ENCODE data around the gene TNRC18.
"Not testable (repeated sequence)": the region's sequence is repeated elsewhere in the genome, so short reads cannot be mapped to it uniquely, and the experiment has no call there.

The TNRC18 gene

GRCh38 chr7:5287802-5288201, 135.8 kb downstream of the TNRC18 start:
- DNase-seq = no peak

GRCh38 chr7:5287373-5287772, 136.3 kb downstream of the TNRC18 start:
- not testable (repeated sequence) for DNase-seq

DNA sequence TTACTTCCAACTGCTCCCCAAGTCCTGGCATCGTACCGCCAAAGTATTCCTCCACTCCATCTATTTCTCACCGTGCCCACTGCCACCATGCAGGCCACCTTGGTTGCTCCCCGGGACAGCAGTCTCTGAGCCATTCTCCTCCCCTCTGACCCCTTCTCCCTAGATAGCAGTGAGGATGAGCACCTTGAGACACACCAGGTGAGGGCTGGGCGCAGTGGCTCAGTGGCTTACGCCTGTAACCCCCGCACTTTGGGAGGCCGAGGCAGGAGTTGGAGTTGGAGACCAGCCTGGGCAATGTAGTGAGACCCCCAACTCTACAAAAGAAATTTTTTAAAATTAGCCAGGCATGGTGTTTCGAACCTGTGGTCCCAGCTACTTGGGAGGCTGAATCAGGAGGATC, 136.7 kb downstream of the TNRC18 start:
- no peak for DNase-seq

DNA sequence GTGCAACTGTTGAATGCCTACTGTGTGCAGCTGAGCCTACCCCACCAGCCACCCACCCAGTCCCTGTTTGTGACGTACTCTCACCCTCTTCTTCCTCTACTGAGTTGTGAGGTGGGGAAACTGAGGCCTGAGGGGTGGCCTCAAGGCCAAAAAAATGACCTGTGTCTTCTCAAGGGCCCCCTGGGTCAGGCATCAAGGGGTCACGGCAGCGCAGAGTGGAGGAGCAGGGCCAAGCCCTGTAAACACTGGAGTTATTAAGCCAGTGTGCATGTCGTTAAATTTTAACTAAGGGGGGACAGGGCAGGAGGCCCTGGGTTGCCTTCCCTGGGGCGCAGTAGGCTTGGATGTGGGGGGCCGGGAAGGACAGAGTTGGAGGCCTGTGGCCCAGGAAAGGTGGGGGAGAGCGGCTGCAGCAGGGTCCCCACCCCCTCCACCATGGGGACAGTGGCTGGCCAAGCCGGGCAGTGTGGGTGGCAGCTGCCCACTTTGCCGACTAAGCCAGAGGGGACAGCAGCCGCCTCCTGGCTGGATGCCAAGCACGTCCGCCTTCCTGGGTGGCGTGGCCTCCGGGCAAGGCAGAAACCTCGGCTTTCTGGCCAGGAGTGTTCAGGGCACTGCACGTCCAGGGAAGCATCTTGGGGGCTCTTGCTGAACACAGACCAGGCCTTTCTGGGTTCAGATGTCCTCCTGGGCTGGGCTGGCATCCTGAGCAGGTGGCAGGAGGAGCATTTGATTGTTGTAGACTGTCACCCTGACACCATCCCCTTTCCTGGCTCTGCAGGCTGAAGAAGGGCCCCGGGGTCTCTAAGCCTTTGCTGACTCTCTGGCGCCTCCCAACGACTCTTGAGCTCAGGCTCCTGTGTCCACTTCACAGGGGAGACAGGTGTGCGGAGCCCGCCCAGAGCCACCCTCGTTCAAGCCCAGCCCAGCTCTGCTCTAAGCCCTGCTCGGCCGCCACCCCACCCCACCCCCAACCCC, 139.0 kb downstream of the TNRC18 start:
- DNase-seq = peak; percentile 98

DNA sequence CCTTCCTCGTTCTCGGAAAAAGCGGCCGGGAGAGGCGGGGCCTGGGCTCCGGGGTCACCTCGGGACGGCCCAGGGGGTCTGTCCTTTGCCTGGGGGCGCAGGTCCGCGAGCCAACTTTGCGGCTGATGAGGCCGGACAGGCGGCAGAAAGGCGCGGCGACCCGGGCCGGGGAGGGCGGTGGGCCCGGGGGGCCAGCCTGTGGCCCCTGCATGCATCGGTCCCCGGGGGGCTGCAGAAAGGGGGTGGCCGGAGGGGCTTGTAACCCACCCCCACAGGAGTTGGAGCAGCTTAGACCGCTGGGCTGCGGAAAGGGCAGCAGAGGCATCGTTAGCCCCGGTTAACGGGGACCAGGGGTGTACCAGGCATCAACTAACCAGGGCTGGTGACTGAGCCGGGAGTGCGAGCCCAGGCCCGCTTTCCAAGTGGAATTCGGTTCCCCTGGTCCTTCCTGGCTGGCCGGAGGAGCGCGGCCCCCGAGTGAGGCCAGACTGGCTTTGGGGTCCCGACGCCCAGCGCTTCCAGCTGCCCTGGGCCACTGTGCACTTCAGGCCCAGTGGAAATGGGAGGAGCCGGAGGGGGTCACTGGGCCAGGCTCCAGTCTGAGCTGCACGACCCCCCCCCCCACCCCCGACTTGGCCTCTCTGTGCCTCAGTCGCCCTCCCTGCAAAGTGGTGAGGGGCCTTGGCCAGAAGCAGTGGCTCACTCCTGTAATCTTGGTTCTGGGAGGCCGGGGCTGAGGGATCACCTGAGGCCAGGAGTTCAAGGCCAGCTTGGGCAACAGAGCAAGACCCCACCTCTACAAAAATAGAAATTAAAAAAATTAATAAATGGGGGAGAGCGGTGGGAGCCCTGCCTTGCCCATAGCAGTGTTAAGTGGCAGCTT, 140.0 kb downstream of the TNRC18 start:
- peak; percentile 46 for DNase-seq

GRCh38 chr7:5282543-5283316, 140.9 kb downstream of the TNRC18 start, which contains the start of gene SLC29A4:
Gene SLC29A4, plus strand, starts transcription at chr7:5282943. Its CDS starts 4,874 bp downstream, at chr7:5287817.
- peak; percentile 66 for DNase-seq

GRCh38 chr7:5281598-5282500, 141.8 kb downstream of the TNRC18 start:
- peak; percentile 60 for DNase-seq

GRCh38 chr7:5279734-5280133, 143.9 kb downstream of the TNRC18 start:
- DNase-seq = no peak

GRCh38 chr7:5278766-5279165, 144.9 kb downstream of the TNRC18 start:
- no peak for DNase-seq

DNA sequence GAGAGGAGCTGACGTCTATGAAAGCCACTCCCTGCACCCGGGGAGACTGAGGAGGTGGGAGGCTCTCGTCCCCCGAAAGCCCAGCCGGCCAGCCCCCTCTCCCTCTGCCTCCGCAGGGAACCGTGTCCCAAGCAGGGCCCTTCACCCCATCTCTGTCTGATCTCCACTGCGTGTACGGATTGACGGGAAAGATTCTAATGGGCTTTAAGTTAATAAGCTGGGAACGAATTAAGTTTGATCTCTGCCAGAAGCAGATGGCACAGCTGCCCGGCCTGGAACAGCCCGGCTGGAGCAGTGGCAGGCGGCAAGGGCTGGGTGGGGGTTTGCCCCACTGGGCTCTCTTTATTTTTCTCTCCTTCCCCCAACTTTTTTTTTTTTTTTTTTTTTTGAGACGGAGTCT, 147.0 kb downstream of the TNRC18 start:
- peak; percentile 98 for DNase-seq

DNA sequence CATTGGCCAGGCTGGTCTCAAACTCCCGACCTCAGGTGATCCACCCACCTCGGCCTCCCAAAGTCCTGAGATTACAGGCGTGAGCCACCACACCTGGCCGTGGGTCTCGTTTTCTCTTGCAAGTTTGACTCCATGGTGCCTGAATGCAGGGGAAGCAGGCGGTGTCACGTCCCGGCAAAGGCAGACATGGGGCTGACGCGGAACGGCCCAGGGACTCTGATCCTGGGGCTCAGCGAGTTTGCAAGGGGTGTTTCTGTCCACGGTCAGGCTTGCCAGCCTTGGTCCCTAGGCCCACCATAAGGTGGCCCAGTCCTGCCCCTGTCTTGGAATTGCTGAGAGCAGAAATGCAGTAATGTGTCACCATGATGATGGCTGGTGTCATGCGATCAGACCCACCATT, 147.5 kb downstream of the TNRC18 start:
- not testable (repeated sequence) for DNase-seq

DNA sequence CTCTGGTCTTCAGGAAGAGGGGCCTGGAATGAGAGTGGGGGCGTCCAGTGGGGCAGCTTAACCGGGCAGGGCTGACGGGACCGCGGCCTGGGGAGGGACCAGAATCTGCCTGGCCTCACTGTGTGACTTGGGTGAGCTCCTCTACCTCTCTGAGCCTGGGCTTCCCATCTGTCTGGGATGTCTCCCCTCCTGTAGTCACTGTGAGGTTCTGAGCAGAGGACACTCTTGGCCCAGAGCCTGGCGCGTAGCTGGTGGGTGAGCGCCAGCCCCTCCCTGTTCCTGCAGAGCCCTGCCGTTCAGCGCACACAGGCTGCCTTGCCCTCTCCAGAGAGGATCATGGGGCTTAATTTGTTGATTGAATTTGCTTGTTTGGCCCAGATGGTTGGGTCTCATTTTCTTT, 148.1 kb downstream of the TNRC18 start:
- peak; percentile 76 for DNase-seq

- DNase-seq = peak; percentile 54
These were observed 148.6 kb downstream of the TNRC18 start for GRCh38 chr7:5274985-5275431.

DNA sequence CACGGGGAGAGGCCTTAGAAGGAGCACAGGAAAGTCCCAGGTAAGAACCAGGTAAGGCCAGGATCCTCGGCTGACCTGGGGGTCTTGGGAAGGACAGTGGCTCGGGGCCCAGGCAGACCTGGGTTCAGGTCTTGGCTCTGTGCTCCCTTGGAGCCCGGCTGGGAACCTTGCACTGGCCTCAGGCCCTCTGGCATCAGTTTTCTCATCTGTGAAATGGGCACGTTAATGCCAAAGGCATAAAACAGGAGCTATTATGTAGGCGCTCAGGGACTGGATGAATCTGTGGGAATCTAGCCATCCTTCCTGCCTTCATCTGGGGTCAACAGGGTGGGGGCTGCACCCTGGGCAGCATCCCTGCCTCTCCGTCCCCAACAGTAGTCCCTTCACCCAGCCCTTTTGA, 149.2 kb downstream of the TNRC18 start:
- DNase-seq = no peak

GRCh38 chr7:5273831-5274405, 149.7 kb downstream of the TNRC18 start:
- not testable (repeated sequence) for DNase-seq

DNA sequence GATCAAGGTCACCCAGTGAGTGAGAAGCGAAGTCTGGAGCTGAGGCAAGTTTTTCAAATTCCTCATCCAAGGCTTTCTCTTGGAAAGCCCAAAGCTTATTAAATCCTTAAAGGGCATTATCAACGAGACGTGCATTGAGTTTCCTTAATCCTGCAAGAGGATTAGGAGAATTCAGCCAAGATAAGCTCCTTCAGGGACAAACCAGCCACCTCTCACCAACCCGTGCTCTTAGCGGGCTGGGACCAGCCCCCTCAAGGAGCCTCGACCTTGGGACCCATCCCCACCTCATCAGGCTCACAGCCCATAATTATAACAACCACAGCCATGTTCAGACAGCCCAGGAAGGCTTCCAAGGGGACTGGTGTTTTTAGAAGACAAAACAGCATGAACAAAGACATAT, 152.8 kb downstream of the TNRC18 start:
- DNase-seq = peak; percentile 97

DNA sequence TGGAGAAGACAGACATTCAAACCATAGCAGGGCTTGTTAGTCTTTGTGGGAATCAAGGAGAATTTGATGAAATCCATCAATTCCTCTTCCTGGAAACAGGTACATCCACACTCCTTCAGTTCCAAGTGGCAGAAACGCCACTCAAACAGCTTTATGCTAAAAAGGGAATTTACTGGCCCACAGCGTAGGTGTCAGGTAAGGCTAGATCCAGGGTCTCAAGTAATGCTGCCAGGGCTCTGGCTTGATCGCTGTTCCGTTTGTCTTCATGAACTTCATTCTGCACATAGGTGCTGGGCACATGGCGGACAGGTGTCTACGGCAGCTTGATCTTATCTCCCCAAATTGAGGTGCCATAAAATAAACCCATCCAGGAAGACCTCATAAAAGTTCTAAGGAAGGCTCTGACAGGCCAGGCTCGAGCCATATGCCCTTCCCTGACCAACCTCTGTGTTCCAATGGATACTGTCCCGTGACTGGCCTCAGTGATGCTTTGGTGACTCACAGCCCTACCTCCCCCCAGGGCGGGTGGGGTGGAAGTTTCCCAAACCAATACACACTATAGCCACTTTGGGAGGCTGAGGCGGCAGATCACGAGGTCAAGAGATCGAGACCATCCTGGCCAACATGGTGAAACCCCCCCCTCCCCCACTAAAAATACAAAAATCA, 153.5 kb downstream of the TNRC18 start:
- not testable (repeated sequence) for DNase-seq

DNA sequence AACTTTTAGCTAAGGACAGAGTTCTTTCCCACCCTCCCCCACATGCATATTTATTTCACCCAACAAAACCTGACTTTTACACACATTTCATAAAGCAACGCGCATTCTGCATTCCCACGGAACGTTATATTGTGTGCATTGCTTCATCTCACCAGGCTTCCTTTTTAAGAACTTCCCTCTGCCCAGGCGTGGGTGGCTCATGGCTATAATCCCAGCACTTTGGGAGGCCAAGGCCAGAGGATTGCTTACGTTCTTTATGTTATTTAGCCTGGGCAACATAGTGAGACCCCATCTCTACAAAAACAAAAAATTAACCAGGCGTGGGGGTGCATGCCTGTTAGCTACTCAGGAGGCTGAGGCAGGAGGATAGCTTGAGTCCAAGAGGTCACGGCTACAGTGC, 155.8 kb downstream of the TNRC18 start:
- DNase-seq = not testable (repeated sequence)

DNA sequence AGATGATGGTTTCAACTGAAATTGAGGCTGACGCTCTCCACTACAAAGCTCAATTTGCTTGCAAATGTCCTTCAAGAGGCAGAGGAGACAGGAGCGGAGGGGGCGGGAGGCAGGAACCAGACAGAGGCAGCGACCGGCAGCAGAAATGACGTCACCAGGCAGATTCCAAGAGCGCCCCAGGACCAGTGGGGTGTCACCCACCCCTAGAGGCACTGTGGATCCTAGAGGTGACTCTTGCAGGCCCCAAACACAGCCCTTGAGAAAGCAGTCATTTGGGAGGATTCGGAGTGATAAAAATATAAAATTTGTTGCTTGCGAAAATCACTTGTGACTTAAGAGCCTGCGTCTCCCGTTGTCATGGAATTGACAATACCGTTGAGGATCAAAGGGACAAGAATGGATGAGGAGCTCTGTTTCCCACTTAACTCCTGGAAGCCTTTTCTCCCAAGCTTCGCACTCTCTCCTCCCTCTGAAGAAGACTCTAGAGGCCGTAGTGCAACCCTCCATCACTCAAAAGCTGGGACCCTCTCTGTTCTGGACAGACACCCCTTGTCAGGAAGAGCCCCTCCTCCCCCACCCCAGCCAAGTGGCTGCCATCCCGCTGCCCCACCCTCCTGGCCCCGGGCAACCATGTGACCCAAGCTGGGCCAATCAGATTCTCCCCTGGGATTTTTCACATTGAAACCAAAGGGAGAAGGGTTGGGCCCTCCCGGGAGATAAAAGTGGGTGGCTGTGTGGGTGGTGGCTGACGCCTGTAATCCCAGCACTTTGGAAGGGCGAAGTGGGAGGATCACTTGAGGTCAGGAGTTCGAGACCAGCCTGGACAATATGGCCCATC, 157.2 kb downstream of the TNRC18 start:
- peak; percentile 32 for DNase-seq
